K562 (cell line): Measurements from ENCODE around the gene ATRAID. TPM values are rescaled to one million over a fixed set of nuclear protein-coding genes. Genes with fewer than 3 reads are reported as not detected.

Experiments used
- CHCHD3 ChIP-seq: fragments of 250-450 bp; sonication (Bioruptor Pico); IDR thresholded peaks from 2 replicates; pipeline ENCODE4 v2.1.2; 2022; ENCODE audit warnings: mild to moderate bottlenecking
- EP300 ChIP-seq: IDR thresholded peaks from 2 replicates; pipeline ENCODE4 v1.6.1; 2012; ENCODE audit warnings: low read length, improper control_type of control experiment
- FOXJ3 ChIP-seq: sonication (generic); formaldehyde crosslinking; IDR thresholded peaks from 2 replicates; pipeline ENCODE4 v1.4.0; 2020; ENCODE audit warnings: mild to moderate bottlenecking, missing genetic modification reagents
- GTF2F1 ChIP-seq: IDR thresholded peaks from 2 replicates; pipeline ENCODE4 v1.6.1; 2011; ENCODE audit warnings: low read depth, low read length, improper control_type of control experiment
- HLTF ChIP-seq: fragments of 450-650 bp; IDR thresholded peaks from 2 replicates; pipeline ENCODE4 v1.6.1; 2016
- KAT7 ChIP-seq: sonication (generic); formaldehyde crosslinking; IDR thresholded peaks from 2 replicates; pipeline ENCODE4 v1.8.0; 2022; ENCODE audit warnings: missing genetic modification reagents, mild to moderate bottlenecking, borderline replicate concordance
- KDM5B ChIP-seq: fragments of 200-600 bp; sonication (generic); IDR thresholded peaks from 2 replicates; pipeline ENCODE4 v1.6.1; 2012; ENCODE audit warnings: low read depth, mild to moderate bottlenecking, moderate library complexity, low read length, control low read depth, inconsistent platforms; ENCODE audit not compliant: insufficient replicate concordance
- MLX ChIP-seq, 2 experiments: fragments of 450-650 bp in 1 of 2; sonication (generic) in 1 of 2; formaldehyde crosslinking; conservative IDR thresholded peaks; 2 replicates each; pipeline versions ENCODE4 v1.4.0 to v1.8.1; 2020 to 2022; ENCODE audit warnings: mild to moderate bottlenecking in 1 of 2, missing genetic modification reagents in 1 of 2
- NR2F6 ChIP-seq: fragments of 450-650 bp; formaldehyde crosslinking; IDR thresholded peaks from 2 replicates; pipeline ENCODE4 v1.4.0; 2020; ENCODE audit warnings: mild to moderate bottlenecking
- PHTF2 ChIP-seq: fragments of 250-450 bp; sonication (Bioruptor Pico); IDR thresholded peaks from 2 replicates; pipeline ENCODE4 v1.5.0; 2021; ENCODE audit warnings: mild to moderate bottlenecking
- SAFB2 ChIP-seq: fragments of 200-400 bp; formaldehyde crosslinking; IDR thresholded peaks from 2 replicates; pipeline ENCODE4 v1.6.1; 2018; ENCODE audit warnings: borderline replicate concordance, low read length, low read depth, moderate library complexity; ENCODE audit not compliant: severe bottlenecking
- SIRT6 ChIP-seq: IDR thresholded peaks from one replicate; pipeline ENCODE4 v1.6.1; 2012; ENCODE audit warnings: low read depth, mild to moderate bottlenecking, control low read depth, inconsistent platforms, low read length, moderate library complexity
- SMAD3 ChIP-seq: fragments of 450-650 bp; formaldehyde crosslinking; conservative IDR thresholded peaks from 2 replicates; pipeline ENCODE4 v1.4.0; 2020; ENCODE audit warnings: mild to moderate bottlenecking
- SMARCA4 ChIP-seq: fragments of 450-650 bp; IDR thresholded peaks from 2 replicates; pipeline ENCODE4 v1.6.1; 2016
- THAP7 ChIP-seq: fragments of 250-450 bp; sonication (Bioruptor Pico); IDR thresholded peaks from 2 replicates; pipeline ENCODE4 v1.5.0; 2021
- ZBTB34 ChIP-seq: fragments of 250-450 bp; sonication (Bioruptor Pico); IDR thresholded peaks from 2 replicates; pipeline ENCODE4 v1.8.0; 2021; ENCODE audit warnings: mild to moderate bottlenecking, moderate library complexity
- ZNF407 ChIP-seq: fragments of 450-650 bp; IDR thresholded peaks from 2 replicates; pipeline ENCODE4 v1.6.1; 2016; ENCODE audit warnings: low read depth
- ZNF561 ChIP-seq: fragments of 450-650 bp; formaldehyde crosslinking; conservative IDR thresholded peaks from 2 replicates; pipeline ENCODE4 v1.4.0; 2020; ENCODE audit warnings: mild to moderate bottlenecking, moderate library complexity
- polyA plus RNA-seq, 8 experiments: library from polyadenylated mRNA; depleted of rRNA in 4 of 8; stranded (reverse) in 5 of 8; unstranded in 3 of 8; fragments of >200 nt; fragmentation: Nextera tagmentation in 2 of 8; fragmentation: Illumina TruSeq in 1 of 8; extraction: Ambion mirVana in 2 of 8; extraction: Trizol in 1 of 8; gene quantifications; 2 replicates each; pipeline versions ENCODE4 v1.2.1 to v1.2.3, GENCODE V29; 2011 to 2014; ENCODE audit warnings: inconsistent platforms in 1 of 8, missing spikeins in 1 of 8
- total RNA-seq, 7 experiments: library from RNA; depleted of rRNA in 6 of 7; stranded (reverse); fragments of >200 nt in 6 of 7; fragmentation: Illumina TruSeq in 2 of 7; extraction: Trizol in 2 of 7; gene quantifications; 2 replicates each; pipeline versions ENCODE4 v1.2.1 to v1.2.3, GENCODE V29; 2011 to 2021; ENCODE audit warnings: low replicate concordance in 1 of 7

ATRAID gene
- total and polyA plus RNA-seq, 9 of the 15 experiments (the other 6 are each of a cell fraction or from before 2014, with no cell fraction given) = 70.2 to 187 (median 108) TPM

- no peak for TF ChIP-seq ZNF407
- TF ChIP-seq HLTF = no peak
- no peak for TF ChIP-seq ZBTB34 (CRISPR knock-in tag)
- no peak for TF ChIP-seq FOXJ3
- no peak for TF ChIP-seq NR2F6 (CRISPR knock-in tag)
- no peak for TF ChIP-seq EP300
- peak; percentile 61; the same call in 1 of the 2 replicates for TF ChIP-seq GTF2F1
- no peak for TF ChIP-seq SMAD3
- no peak for TF ChIP-seq MLX (CRISPR knock-in tag; conservative IDR thresholded peaks at IDR 0.05)
- TF ChIP-seq SIRT6 = no peak
- TF ChIP-seq THAP7 (CRISPR knock-in tag) = no peak
- TF ChIP-seq ZNF561 (CRISPR knock-in tag) = no peak
- TF ChIP-seq KAT7 (CRISPR knock-in tag) = no peak
- no peak for TF ChIP-seq CHCHD3 (CRISPR knock-in tag)
- TF ChIP-seq KDM5B = peak; percentile 93
- no peak for TF ChIP-seq PHTF2
- TF ChIP-seq SMARCA4 = no peak
- TF ChIP-seq SAFB2 = no peak
Observed at GRCh38 chr2:27211943-27212625, at the start of gene ATRAID, which contains the start of gene SLC5A6 (continued).
